ENCODE results near the gene RNASE12.
"Not testable (repeated sequence)": the region's sequence is repeated elsewhere in the genome, so short reads cannot be mapped to it uniquely, and the experiment has no call there.

The RNASE12 gene

GRCh38 chr14:20580242-20580641 lies 10.9 kb downstream of the RNASE12 start:
- no peak overlapping the region for H3K27ac ChIP-seq (ENCODE audit: extremely low read depth, low read depth, low read length)
- H3K9me3 ChIP-seq (ENCODE audit: control insufficient read depth, insufficient read depth, low read depth, low read length): no peaks in the 10 kb centered on the region
- H3K36me3 ChIP-seq (ENCODE audit: control insufficient read depth in 2 of 2, insufficient read depth in 1 of 2, low read length in 2 of 2): no peaks in the 10 kb centered on the region
- CTCF ChIA-PET: interaction anchor here (0.6 kb wide), 2 partner anchors 18 to 84 kb away, joined by 3 to 4 read pairs; no protein-coding TSS in a partner anchor
- H3K4me3 ChIP-seq (ENCODE audit: low read depth, low read length): no peak overlapping the region
- POLR2A ChIA-PET: no interaction called here
- no peak for TF ChIP-seq GLI2 (tag by site-specific recombination; IDR thresholded peaks at IDR 0.05; ENCODE audit: borderline replicate concordance, low read depth)
- no peak for TF ChIP-seq ZNF394 (tag by site-specific recombination; IDR thresholded peaks at IDR 0.05; ENCODE audit: borderline replicate concordance)
- TF ChIP-seq ZNF585B (tag by site-specific recombination; IDR thresholded peaks at IDR 0.05): no peak
- no peak for TF ChIP-seq ZNF423 (tag by site-specific recombination; IDR thresholded peaks at IDR 0.05)
- TF ChIP-seq YY2 (tag by site-specific recombination; IDR thresholded peaks at IDR 0.05): no peak
- H3K4me1 ChIP-seq (ENCODE audit: control insufficient read depth, insufficient read depth, low read length): no peaks in the 10 kb centered on the region

GRCh38 chr14:20578784-20579502 lies 12.2 kb downstream of the RNASE12 start:
- Histone ChIP-seq H3K36me3 (ENCODE audit: control insufficient read depth in 2 of 2, insufficient read depth in 1 of 2, low read length in 2 of 2) (no peaks in the 10 kb centered on the region), H3K4me1 (ENCODE audit: control insufficient read depth, insufficient read depth, low read length) (no peaks in the 10 kb centered on the region), H3K4me3 (ENCODE audit: low read depth, low read length) (no peak overlapping the region), H3K9me3 (ENCODE audit: control insufficient read depth, insufficient read depth, low read depth, low read length) (no peaks in the 10 kb centered on the region), H3K27ac (ENCODE audit: extremely low read depth, low read depth, low read length) (no peak overlapping the region)
- TF ChIP-seq ZNF341 (tag by site-specific recombination; IDR thresholded peaks at IDR 0.05; ENCODE audit: low read depth) (peak; percentile 36; the same call in 1 of the 2 replicates), ZNF114 (tag by site-specific recombination; IDR thresholded peaks at IDR 0.05) (no peak), ZNF624 (tag by site-specific recombination; IDR thresholded peaks at IDR 0.05) (no peak)
- ChIA-PET CTCF (no interaction called here), POLR2A (no interaction called here)

GRCh38 chr14:20578325-20578724 lies 12.9 kb downstream of the RNASE12 start:
- ChIA-PET CTCF (no interaction called here), POLR2A (no interaction called here)
- no peaks in the 10 kb centered on the region for H3K9me3 ChIP-seq (ENCODE audit: control insufficient read depth, insufficient read depth, low read depth, low read length)
- no peaks in the 10 kb centered on the region for H3K36me3 ChIP-seq (ENCODE audit: control insufficient read depth in 2 of 2, insufficient read depth in 1 of 2, low read length in 2 of 2)
- TF ChIP-seq ZNF174 (tag by site-specific recombination; IDR thresholded peaks at IDR 0.05): no peak
- no peak for TF ChIP-seq ZNF132 (tag by site-specific recombination; IDR thresholded peaks at IDR 0.05; ENCODE audit: borderline replicate concordance)
- H3K4me1 ChIP-seq (ENCODE audit: control insufficient read depth, insufficient read depth, low read length): no peaks in the 10 kb centered on the region
- no peak overlapping the region for H3K4me3 ChIP-seq (ENCODE audit: low read depth, low read length)
- no peak overlapping the region for H3K27ac ChIP-seq (ENCODE audit: extremely low read depth, low read depth, low read length)

- CTCF ChIA-PET: interaction anchor here (0.9 kb wide), 1 partner anchor 9 kb away, joined by 3 read pairs; no protein-coding TSS in a partner anchor
- H3K4me3 ChIP-seq (ENCODE audit: low read depth, low read length); H3K36me3 ChIP-seq (ENCODE audit: control insufficient read depth in 2 of 2, insufficient read depth in 1 of 2, low read length in 2 of 2); POLR2A ChIA-PET; H3K4me1 ChIP-seq (ENCODE audit: control insufficient read depth, insufficient read depth, low read length); H3K9me3 ChIP-seq (ENCODE audit: control insufficient read depth, insufficient read depth, low read depth, low read length); H3K27ac ChIP-seq (ENCODE audit: extremely low read depth, low read depth, low read length): not testable (repeated sequence)
Measured at GRCh38 chr14:20572382-20572990, 18.7 kb downstream of the RNASE12 start.

- H3K9me3 ChIP-seq (ENCODE audit: control insufficient read depth, insufficient read depth, low read depth, low read length); H3K36me3 ChIP-seq (ENCODE audit: control insufficient read depth in 2 of 2, insufficient read depth in 1 of 2, low read length in 2 of 2); POLR2A ChIA-PET; H3K27ac ChIP-seq (ENCODE audit: extremely low read depth, low read depth, low read length); H3K4me1 ChIP-seq (ENCODE audit: control insufficient read depth, insufficient read depth, low read length); CTCF ChIA-PET; H3K4me3 ChIP-seq (ENCODE audit: low read depth, low read length): not testable (repeated sequence)
Measured at GRCh38 chr14:20570720-20571119, 20.5 kb downstream of the RNASE12 start.

- H3K4me1 ChIP-seq (ENCODE audit: control insufficient read depth, insufficient read depth, low read length); H3K27ac ChIP-seq (ENCODE audit: extremely low read depth, low read depth, low read length); CTCF ChIA-PET; H3K36me3 ChIP-seq (ENCODE audit: control insufficient read depth in 2 of 2, insufficient read depth in 1 of 2, low read length in 2 of 2); H3K4me3 ChIP-seq (ENCODE audit: low read depth, low read length); H3K9me3 ChIP-seq (ENCODE audit: control insufficient read depth, insufficient read depth, low read depth, low read length); POLR2A ChIA-PET: not testable (repeated sequence)
- TF ChIP-seq ZNF157 (tag by site-specific recombination; IDR thresholded peaks at IDR 0.05): peak; percentile 90
Measured at GRCh38 chr14:20569865-20570264, 21.3 kb downstream of the RNASE12 start.

Measured in HEK293 (cell line).